Sciatic nerve (tissue), 2 donors: ENCODE measurements around the gene SPATA1. TPM values are rescaled to one million over a fixed set of nuclear protein-coding genes. Genes with fewer than 3 reads are reported as not detected.

Source experiments
- ATAC-seq: fragments of 200-7000 bp; cut with Tn5 transposase; one replicate; pipeline ENCODE4 v1.9.1; 2020; ENCODE audit warnings: mild to moderate bottlenecking, moderate library complexity
- DNase-seq: peaks from one replicate; pipeline ENCODE4 v3.0.0-alpha.2; 2020; ENCODE audit warnings: low spot score
- intact Hi-C: fragments of 100-400 bp; cut with DNase I; formaldehyde crosslinking; loops from one replicate; pipeline ENCODE4 v1.14.2; 2022
- total RNA-seq: library from RNA; stranded (reverse); fragmentation: NEBNext Ultra II Directional; extraction: Animal tissue kit (Norgen Biotek cat#: 25700); gene quantifications from one replicate; pipeline ENCODE4 v1.2.1, GENCODE V29; 2021
- donor health status: DM: no; HTN: no; CAD: no.
- donor health status: DM: no; HTN: no; CAD: no.

Gene SPATA1
- total RNA-seq = 3.4 TPM

GRCh38 chr1:84506002-84506728 lies at the start of gene SPATA1, which contains the start of gene GNG5:
SPATA1 (plus strand) TSS chr1:84506386; CDS start chr1:84516360, 9,974 bp downstream.
GNG5 (minus strand) TSS chr1:84506581; CDS start chr1:84506091, 490 bp downstream.
- peak; percentile 99 for ATAC-seq
- intact Hi-C loops = no loop called here
- DNase-seq = peak; percentile 99

GRCh38 chr1:84462118-84462517 lies 44.1 kb upstream of the SPATA1 start:
- intact Hi-C loops = no loop called here
- no peak for ATAC-seq
- no peak for DNase-seq

- no peak for ATAC-seq
- intact Hi-C loops = no loop called here
- no peak for DNase-seq
These were observed 38.9 kb upstream of the SPATA1 start for GRCh38 chr1:84467298-84467697.

- ATAC-seq (no peak), DNase-seq (no peak)
- intact Hi-C loops = no loop called here
These were observed 30.0 kb upstream of the SPATA1 start for GRCh38 chr1:84476225-84476624.

GRCh38 chr1:84478876-84479868 lies 27.0 kb upstream of the SPATA1 start, which contains the start of gene RPF1:
RPF1 (plus strand) TSS chr1:84479266; CDS start chr1:84479282, 16 bp downstream.
- DNase-seq = peak; percentile 80
- intact Hi-C loops = no loop called here
- ATAC-seq = peak; percentile 97

GRCh38 chr1:84479998-84480397 lies 26.2 kb upstream of the SPATA1 start:
- ATAC-seq (no peak), DNase-seq (no peak)
- intact Hi-C loops = no loop called here

GRCh38 chr1:84480650-84481049 lies 25.5 kb upstream of the SPATA1 start:
- ATAC-seq (no peak), DNase-seq (no peak)
- intact Hi-C loops = no loop called here

GRCh38 chr1:84481317-84481716 lies 24.9 kb upstream of the SPATA1 start:
- ATAC-seq = no peak
- no peak for DNase-seq
- intact Hi-C loops = no loop called here

- intact Hi-C loops = no loop called here
- ATAC-seq = no peak
- DNase-seq = no peak
These were observed 18.1 kb upstream of the SPATA1 start for GRCh38 chr1:84488107-84488506.

GRCh38 chr1:84489766-84490165 lies 16.4 kb upstream of the SPATA1 start:
- intact Hi-C loops = no loop called here
- no peak for DNase-seq
- ATAC-seq = no peak

GRCh38 chr1:84492726-84493125 lies 13.5 kb upstream of the SPATA1 start:
- no peak for ATAC-seq
- intact Hi-C loops = no loop called here
- DNase-seq = no peak

GRCh38 chr1:84493747-84494146 lies 12.4 kb upstream of the SPATA1 start:
- DNase-seq (no peak), ATAC-seq (no peak)
- intact Hi-C loops = no loop called here

- no peak for ATAC-seq
- no peak for DNase-seq
These were observed 9.7 kb upstream of the SPATA1 start for GRCh38 chr1:84496498-84496897.

GRCh38 chr1:84497631-84498275 lies 8.4 kb upstream of the SPATA1 start:
- DNase-seq (no peak), ATAC-seq (no peak)
- intact Hi-C loops = no loop called here

More at GRCh38 chr1:84496498-84496897, 9.7 kb upstream of the SPATA1 start:
- intact Hi-C loops = no loop called here

GRCh38 chr1:84502927-84503326 lies 3.3 kb upstream of the SPATA1 start:
- intact Hi-C loops = no loop called here
- ATAC-seq (no peak), DNase-seq (no peak)

- intact Hi-C loops = no loop called here
- DNase-seq (no peak), ATAC-seq (no peak)
These were observed 1.4 kb upstream of the SPATA1 start for GRCh38 chr1:84504580-84505492.

- intact Hi-C loops = no loop called here
- DNase-seq (no peak), ATAC-seq (peak; percentile 80)
These were observed 639 bp upstream of the SPATA1 start for GRCh38 chr1:84505493-84506001.
